ENCODE measurements around the gene GRK3.

The GRK3 gene

DNA sequence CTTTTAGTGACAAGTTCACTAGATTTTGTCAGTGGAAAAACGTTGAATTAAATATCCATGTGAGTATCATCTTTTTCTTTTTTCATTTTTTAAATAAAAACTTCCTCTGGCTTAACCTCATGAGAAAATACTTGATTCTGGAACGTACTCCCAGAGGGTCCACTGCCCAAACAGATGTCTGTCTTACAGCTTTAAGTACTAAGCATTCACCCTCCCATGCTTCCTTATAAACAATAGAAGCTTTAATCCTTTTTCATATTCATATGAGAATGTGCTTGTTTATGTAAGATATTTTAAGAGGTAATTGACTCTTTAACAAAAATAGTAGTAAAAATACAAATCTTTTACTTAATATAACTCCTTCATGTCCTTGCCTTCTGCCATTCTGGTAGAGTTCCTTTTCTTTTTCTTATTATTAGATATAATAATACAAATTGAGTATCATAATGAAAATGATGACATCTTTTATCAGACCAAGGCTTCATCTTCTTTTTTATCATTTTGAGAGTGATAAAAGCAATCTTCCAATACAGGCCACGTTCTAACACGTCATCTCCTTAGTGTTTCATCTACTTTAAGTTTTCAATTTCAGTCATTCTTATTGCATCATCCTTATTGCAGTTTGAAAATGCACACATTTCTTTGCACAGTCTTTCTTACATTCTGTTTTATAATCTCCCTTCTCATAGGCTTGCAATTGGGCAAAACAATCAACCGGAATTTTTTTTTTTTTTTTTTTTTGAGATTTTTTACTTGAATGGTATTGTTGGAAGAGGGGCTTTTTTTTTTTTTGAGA lies 108.0 kb downstream of the GRK3 start:
- H3K4me1 ChIP-seq (ENCODE audit: control insufficient read depth, insufficient read depth, low read length) = 0 out of 2 replicates have a peak, but pooled peaks cover 2% of the 10 kb centered on the region
- DNase-seq (ENCODE audit: low read depth, low spot score) = no peak
- H3K27ac ChIP-seq (ENCODE audit: low read length) = no peak overlapping the region
- no peaks in the 10 kb centered on the region for H3K36me3 ChIP-seq (ENCODE audit: control insufficient read depth, insufficient read depth, low read length)
- no peaks in the 10 kb centered on the region for H3K9me3 ChIP-seq (ENCODE audit: control insufficient read depth, insufficient read depth, low read length)
- no CpG with 5 or more reads among the region's 5 CpGs for WGBS (ENCODE audit: insufficient coverage, insufficient read length)
- H3K4me3 ChIP-seq (ENCODE audit: low read length) = no peak overlapping the region
- H3K27me3 ChIP-seq (ENCODE audit: control insufficient read depth, insufficient read depth, low read length) = no peaks in the 10 kb centered on the region

DNA sequence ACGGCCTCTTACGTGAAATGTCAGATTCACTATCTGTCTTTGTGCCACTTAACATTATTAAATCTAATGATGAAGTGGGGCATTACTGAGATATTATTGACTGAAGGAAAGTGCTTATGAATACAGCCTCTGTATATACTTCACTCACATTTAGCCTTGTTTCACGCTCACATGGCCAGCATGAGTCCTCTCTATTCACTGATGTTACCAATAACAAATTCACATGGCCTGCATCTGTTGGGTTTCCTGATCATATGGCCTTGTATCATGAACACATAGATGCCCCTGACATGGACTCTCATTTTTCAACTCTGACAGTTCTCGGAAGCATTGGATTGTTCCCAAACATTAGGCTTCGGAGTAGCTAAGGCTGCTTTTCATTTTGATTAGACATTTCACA lies 109.2 kb downstream of the GRK3 start:
- Histone ChIP-seq H3K9me3 (ENCODE audit: control insufficient read depth, insufficient read depth, low read length) (no peaks in the 10 kb centered on the region), H3K36me3 (ENCODE audit: control insufficient read depth, insufficient read depth, low read length) (no peaks in the 10 kb centered on the region), H3K4me3 (ENCODE audit: low read length) (no peak overlapping the region), H3K27me3 (ENCODE audit: control insufficient read depth, insufficient read depth, low read length) (no peaks in the 10 kb centered on the region), H3K27ac (ENCODE audit: low read length) (no peak overlapping the region), H3K4me1 (ENCODE audit: control insufficient read depth, insufficient read depth, low read length) (0 out of 2 replicates have a peak, but pooled peaks cover 2% of the 10 kb centered on the region)
- no CpG with 5 or more reads among the region's 5 CpGs for WGBS (ENCODE audit: insufficient coverage, insufficient read length)
- DNase-seq (ENCODE audit: low read depth, low spot score) = no peak

DNA sequence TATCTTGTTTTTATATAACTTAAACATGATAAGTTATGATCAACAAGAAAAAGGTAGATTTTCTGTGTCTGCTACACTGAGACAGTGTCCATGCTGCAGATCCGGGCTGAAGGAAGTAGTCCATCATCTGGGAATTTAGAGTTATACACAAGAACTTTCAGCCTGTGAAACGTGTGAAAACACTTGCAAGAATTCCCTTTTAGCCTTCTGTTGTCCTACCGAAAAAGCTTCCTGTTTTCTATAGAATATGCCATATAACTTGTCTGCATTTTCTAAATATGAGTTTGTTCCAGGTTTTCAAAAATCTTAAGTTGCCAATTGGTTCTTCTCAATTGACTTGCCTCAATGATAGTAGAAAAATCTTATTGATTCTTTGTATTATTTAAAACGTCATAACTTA lies 113.2 kb downstream of the GRK3 start:
- DNase-seq (ENCODE audit: low read depth, low spot score) = no peak
- Histone ChIP-seq H3K4me1 (ENCODE audit: control insufficient read depth, insufficient read depth, low read length) (0 out of 2 replicates have a peak, but pooled peaks cover 2% of the 10 kb centered on the region), H3K27me3 (ENCODE audit: control insufficient read depth, insufficient read depth, low read length) (no peaks in the 10 kb centered on the region), H3K4me3 (ENCODE audit: low read length) (no peak overlapping the region), H3K27ac (ENCODE audit: low read length) (no peak overlapping the region), H3K36me3 (ENCODE audit: control insufficient read depth, insufficient read depth, low read length) (no peaks in the 10 kb centered on the region), H3K9me3 (ENCODE audit: control insufficient read depth, insufficient read depth, low read length) (no peaks in the 10 kb centered on the region)
- WGBS (ENCODE audit: insufficient coverage, insufficient read length) = no CpG with 5 or more reads among the region's 4 CpGs

DNA sequence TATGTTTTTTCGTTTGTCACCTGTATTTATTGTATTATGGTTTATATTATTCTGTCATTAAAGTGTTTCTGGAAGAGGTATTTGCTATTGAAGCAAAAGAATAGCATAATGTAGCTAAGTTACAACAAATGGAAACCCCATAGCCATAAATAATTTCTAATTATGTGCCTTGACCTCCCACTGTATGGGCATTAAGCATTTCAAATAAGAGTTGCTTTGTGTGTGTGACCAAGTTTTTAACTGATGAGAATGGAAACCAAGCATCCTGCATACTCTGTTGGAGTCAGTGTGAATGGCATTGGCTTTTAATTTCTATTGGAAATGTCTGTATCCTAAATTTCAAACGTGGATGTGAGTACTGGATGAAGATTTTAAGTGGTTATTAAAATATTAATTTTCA lies 115.6 kb downstream of the GRK3 start:
- H3K27ac ChIP-seq (ENCODE audit: low read length) = no peak overlapping the region
- H3K4me3 ChIP-seq (ENCODE audit: low read length) = no peak overlapping the region
- no peaks in the 10 kb centered on the region for H3K9me3 ChIP-seq (ENCODE audit: control insufficient read depth, insufficient read depth, low read length)
- no peaks in the 10 kb centered on the region for H3K36me3 ChIP-seq (ENCODE audit: control insufficient read depth, insufficient read depth, low read length)
- H3K4me1 ChIP-seq (ENCODE audit: control insufficient read depth, insufficient read depth, low read length) = 0 out of 2 replicates have a peak, but pooled peaks cover 1% of the 10 kb centered on the region
- H3K27me3 ChIP-seq (ENCODE audit: control insufficient read depth, insufficient read depth, low read length) = no peaks in the 10 kb centered on the region
- no CpG with 5 or more reads among the region's 2 CpGs for WGBS (ENCODE audit: insufficient coverage, insufficient read length)
- DNase-seq (ENCODE audit: low read depth, low spot score) = no peak

DNA sequence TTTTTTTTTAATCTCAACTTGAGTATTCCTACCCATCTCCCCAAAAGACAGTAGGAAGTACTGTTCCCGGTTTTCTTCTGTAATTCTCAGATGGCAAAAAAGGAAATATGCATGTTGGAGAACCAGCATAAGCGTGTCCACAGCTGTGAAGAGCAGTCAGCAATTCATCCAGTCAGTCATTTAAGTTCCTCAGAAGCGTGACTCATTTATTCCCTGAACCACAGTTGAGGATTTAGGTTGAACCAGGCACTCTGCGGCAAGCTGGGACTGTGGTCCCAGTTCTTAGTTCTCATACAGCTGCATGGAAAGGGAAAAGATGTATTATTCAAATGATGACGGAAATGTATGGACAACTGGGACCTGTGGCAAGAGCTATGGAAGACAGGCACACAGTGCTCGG lies 116.5 kb downstream of the GRK3 start:
- Histone ChIP-seq H3K36me3 (ENCODE audit: control insufficient read depth, insufficient read depth, low read length) (no peaks in the 10 kb centered on the region), H3K4me3 (ENCODE audit: low read length) (no peak overlapping the region), H3K9me3 (ENCODE audit: control insufficient read depth, insufficient read depth, low read length) (no peaks in the 10 kb centered on the region), H3K27me3 (ENCODE audit: control insufficient read depth, insufficient read depth, low read length) (no peaks in the 10 kb centered on the region), H3K27ac (ENCODE audit: low read length) (no peak overlapping the region), H3K4me1 (ENCODE audit: control insufficient read depth, insufficient read depth, low read length) (no peaks in the 10 kb centered on the region)
- no CpG with 5 or more reads among the region's 6 CpGs for WGBS (ENCODE audit: insufficient coverage, insufficient read length)
- DNase-seq (ENCODE audit: low read depth, low spot score) = no peak

DNA sequence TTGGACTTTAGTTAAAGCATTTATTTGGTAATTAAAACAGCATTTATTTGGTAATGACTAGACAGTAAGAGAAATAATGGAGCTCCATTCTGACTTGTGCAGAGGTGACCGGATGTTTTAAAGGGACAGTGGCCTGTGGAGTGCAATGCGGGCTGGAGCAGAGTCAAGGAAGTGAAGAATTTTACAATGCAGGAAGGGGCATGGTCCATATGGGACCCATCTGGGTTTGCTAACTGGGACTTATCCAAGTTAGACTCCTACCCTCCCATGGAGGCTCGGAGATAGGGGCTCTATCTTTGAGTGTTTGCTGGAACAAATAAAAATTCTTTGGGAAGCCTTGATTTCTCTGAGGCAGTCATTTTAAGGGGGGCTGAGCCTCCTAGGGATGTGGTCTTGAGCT lies 117.6 kb downstream of the GRK3 start:
- Histone ChIP-seq H3K4me1 (ENCODE audit: control insufficient read depth, insufficient read depth, low read length) (no peaks in the 10 kb centered on the region), H3K27me3 (ENCODE audit: control insufficient read depth, insufficient read depth, low read length) (no peaks in the 10 kb centered on the region), H3K4me3 (ENCODE audit: low read length) (no peak overlapping the region), H3K36me3 (ENCODE audit: control insufficient read depth, insufficient read depth, low read length) (no peaks in the 10 kb centered on the region), H3K9me3 (ENCODE audit: control insufficient read depth, insufficient read depth, low read length) (no peaks in the 10 kb centered on the region), H3K27ac (ENCODE audit: low read length) (no peak overlapping the region)
- no peak for DNase-seq (ENCODE audit: low read depth, low spot score)
- WGBS (ENCODE audit: insufficient coverage, insufficient read length) = no CpG with 5 or more reads among the region's 3 CpGs

DNA sequence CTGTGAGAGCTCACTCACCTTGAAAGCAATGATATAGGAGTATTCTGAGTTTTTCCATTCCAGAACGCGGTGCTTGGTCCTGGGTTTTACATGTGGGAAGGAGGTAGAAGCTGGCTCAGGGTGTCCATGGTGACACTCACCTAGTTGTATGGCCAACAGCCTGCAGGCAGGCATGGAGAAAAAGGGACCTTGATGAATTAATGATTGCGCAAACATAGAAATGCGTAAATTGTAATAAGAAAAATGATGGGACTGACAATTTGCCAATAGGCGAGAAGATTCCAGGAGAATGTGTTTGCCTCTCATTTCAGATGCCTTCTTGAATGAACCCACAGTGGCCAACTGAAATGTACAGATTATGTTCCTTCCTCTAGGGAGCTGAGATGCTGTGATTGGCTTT lies 124.2 kb downstream of the GRK3 start:
- H3K36me3 ChIP-seq (ENCODE audit: control insufficient read depth, insufficient read depth, low read length) = no peaks in the 10 kb centered on the region; the same call in 1 of the 2 replicates

DNA sequence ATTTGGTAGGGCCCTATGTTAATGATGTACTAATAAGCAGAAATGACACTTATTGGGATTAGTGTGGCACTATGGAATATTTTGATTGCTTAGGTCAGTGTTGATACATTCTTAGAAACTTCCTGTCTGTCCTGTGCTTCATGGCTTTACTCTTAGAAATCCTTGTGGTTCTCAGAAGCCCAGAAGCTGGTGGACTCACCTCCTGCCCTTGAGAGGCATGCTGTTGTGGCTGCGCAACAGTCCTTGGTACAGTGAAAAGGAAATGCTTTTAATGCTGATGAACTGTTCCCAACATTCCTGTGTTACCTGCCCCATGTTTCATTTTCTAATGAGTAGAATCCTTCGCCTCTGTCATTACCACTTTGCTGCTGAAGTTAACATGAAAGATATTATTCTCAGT lies 125.2 kb downstream of the GRK3 start:
- WGBS (ENCODE audit: insufficient coverage, insufficient read length) = no CpG with 5 or more reads among the region's 2 CpGs
- no peaks in the 10 kb centered on the region; the same call in 1 of the 2 replicates for H3K36me3 ChIP-seq (ENCODE audit: control insufficient read depth, insufficient read depth, low read length)
- H3K9me3 ChIP-seq (ENCODE audit: control insufficient read depth, insufficient read depth, low read length) = no peaks in the 10 kb centered on the region
- DNase-seq (ENCODE audit: low read depth, low spot score) = no peak
- no peaks in the 10 kb centered on the region for H3K27me3 ChIP-seq (ENCODE audit: control insufficient read depth, insufficient read depth, low read length)
- H3K4me1 ChIP-seq (ENCODE audit: control insufficient read depth, insufficient read depth, low read length) = no peaks in the 10 kb centered on the region
- H3K27ac ChIP-seq (ENCODE audit: low read length) = no peak overlapping the region
- H3K4me3 ChIP-seq (ENCODE audit: low read length) = no peak overlapping the region

More for the DNA sequence above, 124.2 kb downstream of the GRK3 start:
- no peak for DNase-seq (ENCODE audit: low read depth, low spot score)
- no CpG with 5 or more reads among the region's 5 CpGs for WGBS (ENCODE audit: insufficient coverage, insufficient read length)
- no peak overlapping the region for H3K4me3 ChIP-seq (ENCODE audit: low read length)
- H3K27ac ChIP-seq (ENCODE audit: low read length) = no peak overlapping the region
- no peaks in the 10 kb centered on the region for H3K4me1 ChIP-seq (ENCODE audit: control insufficient read depth, insufficient read depth, low read length)
- H3K9me3 ChIP-seq (ENCODE audit: control insufficient read depth, insufficient read depth, low read length) = no peaks in the 10 kb centered on the region
- H3K27me3 ChIP-seq (ENCODE audit: control insufficient read depth, insufficient read depth, low read length) = no peaks in the 10 kb centered on the region

DNA sequence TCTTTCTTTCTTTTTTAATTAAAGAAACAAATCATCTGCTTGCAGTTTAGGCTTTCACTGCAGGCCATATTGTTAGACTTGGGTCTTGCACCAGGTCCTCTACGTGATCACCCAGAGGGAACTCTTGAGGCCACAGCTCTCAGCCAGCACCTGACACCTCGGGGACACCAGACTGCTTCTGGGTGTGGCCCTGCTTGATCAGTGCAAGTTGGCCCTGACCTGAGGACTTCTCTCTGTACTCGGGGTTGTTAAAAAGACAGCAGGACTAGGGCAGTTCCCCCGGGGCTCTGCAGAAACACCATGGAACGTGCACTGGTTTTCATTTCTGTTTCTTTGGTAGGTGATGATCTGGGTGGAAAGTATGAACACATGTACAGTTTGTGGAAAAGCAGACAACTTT lies 126.3 kb downstream of the GRK3 start:
- WGBS (ENCODE audit: insufficient coverage, insufficient read length) = no CpG with 5 or more reads among the region's 5 CpGs
- H3K4me1 ChIP-seq (ENCODE audit: control insufficient read depth, insufficient read depth, low read length) = no peaks in the 10 kb centered on the region
- DNase-seq (ENCODE audit: low read depth, low spot score) = no peak
- H3K27ac ChIP-seq (ENCODE audit: low read length) = no peak overlapping the region
- H3K4me3 ChIP-seq (ENCODE audit: low read length) = no peak overlapping the region
- no peaks in the 10 kb centered on the region for H3K27me3 ChIP-seq (ENCODE audit: control insufficient read depth, insufficient read depth, low read length)
- no peaks in the 10 kb centered on the region for H3K9me3 ChIP-seq (ENCODE audit: control insufficient read depth, insufficient read depth, low read length)
- H3K36me3 ChIP-seq (ENCODE audit: control insufficient read depth, insufficient read depth, low read length) = no peaks in the 10 kb centered on the region; the same call in 1 of the 2 replicates

DNA sequence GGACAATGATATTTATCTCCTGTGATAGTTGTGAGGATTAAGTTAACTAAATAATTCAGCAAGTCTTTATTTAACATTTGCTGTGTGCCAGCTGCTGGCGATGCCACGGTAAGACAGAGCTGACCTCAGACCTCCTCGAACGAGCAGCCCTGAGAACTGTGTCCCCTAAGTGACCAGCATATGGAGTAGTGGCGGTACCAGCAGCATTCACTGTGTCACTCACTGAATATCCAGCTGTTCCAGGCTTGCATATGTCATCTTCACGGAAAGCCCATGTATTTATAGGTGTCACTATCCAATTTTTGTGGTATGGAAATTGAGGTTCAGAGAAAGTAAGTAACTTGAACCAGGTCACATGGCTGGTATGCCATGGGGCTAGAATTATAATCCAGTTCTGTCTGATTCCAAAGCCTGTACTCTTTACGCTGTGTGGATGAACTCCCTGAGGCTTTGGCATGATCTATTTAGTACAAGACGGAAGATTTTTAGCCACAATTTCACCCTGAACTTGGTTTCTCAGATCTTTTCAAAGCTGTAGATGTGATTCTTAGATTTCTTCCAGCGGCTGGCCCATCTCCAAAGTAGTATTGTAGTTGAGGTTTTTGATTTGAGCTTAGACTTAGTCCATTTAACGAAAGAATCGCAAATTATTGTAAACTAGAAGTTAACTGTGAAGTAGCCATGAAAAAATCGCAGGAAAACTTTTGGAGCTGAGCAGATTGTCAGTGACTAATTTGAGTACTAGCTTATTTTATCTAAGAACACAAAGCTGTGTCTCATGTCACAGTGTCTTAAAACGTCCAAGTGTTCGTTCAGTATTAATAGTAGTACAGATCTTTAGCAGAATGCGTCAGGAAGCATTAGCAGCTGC lies 128.2 kb downstream of the GRK3 start:
- no peak for DNase-seq (ENCODE audit: low read depth, low spot score)
- Histone ChIP-seq H3K4me3 (ENCODE audit: low read length) (no peak overlapping the region), H3K9me3 (ENCODE audit: control insufficient read depth, insufficient read depth, low read length) (no peaks in the 10 kb centered on the region), H3K36me3 (ENCODE audit: control insufficient read depth, insufficient read depth, low read length) (no peaks in the 10 kb centered on the region; the same call in 1 of the 2 replicates), H3K4me1 (ENCODE audit: control insufficient read depth, insufficient read depth, low read length) (no peaks in the 10 kb centered on the region), H3K27ac (ENCODE audit: low read length) (no peak overlapping the region), H3K27me3 (ENCODE audit: control insufficient read depth, insufficient read depth, low read length) (no peaks in the 10 kb centered on the region)
- WGBS (ENCODE audit: insufficient coverage, insufficient read length) = no CpG with 5 or more reads among the region's 15 CpGs

All from iPS DF 6.9 (cell line).